Activated CD4-positive, alpha-beta T cell treated with anti-CD3 and anti-CD28 coated beads for 24 hours (primary cell): ENCODE measurements around the gene NUMA1.

ENCODE experiments used
- DNase-seq, 2 donors: peaks; one replicate each; pipeline ENCODE4 v3.0.0-alpha.2; 2020; ENCODE audit warnings: low read depth in 2 of 2

Gene NUMA1, protein sequence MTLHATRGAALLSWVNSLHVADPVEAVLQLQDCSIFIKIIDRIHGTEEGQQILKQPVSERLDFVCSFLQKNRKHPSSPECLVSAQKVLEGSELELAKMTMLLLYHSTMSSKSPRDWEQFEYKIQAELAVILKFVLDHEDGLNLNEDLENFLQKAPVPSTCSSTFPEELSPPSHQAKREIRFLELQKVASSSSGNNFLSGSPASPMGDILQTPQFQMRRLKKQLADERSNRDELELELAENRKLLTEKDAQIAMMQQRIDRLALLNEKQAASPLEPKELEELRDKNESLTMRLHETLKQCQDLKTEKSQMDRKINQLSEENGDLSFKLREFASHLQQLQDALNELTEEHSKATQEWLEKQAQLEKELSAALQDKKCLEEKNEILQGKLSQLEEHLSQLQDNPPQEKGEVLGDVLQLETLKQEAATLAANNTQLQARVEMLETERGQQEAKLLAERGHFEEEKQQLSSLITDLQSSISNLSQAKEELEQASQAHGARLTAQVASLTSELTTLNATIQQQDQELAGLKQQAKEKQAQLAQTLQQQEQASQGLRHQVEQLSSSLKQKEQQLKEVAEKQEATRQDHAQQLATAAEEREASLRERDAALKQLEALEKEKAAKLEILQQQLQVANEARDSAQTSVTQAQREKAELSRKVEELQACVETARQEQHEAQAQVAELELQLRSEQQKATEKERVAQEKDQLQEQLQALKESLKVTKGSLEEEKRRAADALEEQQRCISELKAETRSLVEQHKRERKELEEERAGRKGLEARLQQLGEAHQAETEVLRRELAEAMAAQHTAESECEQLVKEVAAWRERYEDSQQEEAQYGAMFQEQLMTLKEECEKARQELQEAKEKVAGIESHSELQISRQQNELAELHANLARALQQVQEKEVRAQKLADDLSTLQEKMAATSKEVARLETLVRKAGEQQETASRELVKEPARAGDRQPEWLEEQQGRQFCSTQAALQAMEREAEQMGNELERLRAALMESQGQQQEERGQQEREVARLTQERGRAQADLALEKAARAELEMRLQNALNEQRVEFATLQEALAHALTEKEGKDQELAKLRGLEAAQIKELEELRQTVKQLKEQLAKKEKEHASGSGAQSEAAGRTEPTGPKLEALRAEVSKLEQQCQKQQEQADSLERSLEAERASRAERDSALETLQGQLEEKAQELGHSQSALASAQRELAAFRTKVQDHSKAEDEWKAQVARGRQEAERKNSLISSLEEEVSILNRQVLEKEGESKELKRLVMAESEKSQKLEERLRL (N-terminal part only)

DNA sequence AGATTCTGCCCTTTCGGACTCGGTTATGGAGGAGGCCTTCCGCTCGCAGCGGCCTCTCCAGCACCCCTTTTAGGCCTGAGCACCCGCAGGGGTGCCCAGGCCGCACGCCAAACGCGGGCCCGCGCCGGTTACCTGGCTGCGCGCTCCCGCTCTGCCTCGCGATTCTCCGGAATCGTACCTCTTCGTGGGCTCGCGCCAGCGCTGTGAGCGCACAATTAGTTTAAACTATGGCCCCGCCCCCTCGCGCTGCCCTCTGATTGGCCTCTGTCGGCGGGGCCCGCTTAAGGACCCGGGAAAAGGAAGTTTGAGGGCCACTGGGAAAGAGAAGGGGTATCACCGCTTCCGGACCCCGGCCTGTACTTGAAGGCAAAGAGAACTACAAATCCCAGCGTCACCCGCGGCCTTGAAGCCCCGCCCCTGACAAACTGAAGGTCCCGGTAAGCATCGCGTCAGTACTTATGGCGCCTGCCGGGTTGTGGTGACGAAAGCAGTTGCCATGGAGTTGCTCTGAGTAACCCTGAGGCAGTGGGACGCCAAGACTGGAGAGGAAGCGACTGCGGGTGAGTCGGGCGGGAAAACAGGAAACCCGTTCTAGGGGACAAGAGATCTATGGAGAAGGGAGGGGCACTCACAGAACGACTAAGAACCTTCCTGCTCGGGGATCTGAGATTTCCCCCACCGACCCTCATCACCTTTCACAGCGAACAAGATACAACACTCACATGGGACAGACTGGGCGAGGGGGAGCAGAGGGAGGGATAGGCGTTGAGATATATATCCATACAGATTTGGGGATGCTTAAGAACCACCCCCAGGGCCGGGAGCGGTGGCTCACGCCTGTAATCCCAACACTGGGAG, at the start of gene NUMA1, which contains the start of gene LRRC51:
NUMA1 (minus strand) TSS at position 217 of the 858 bp plus-strand sequence. CDS start 44,599 bp downstream, outside the sequence.
LRRC51 (plus strand) TSS at position 525 of the 858 bp plus-strand sequence. CDS start 8,234 bp downstream, outside the sequence.
- peak; percentile 97 to 98 for DNase-seq

GRCh38 chr11:72129381-72129780, 49.0 kb upstream of the NUMA1 start:
- no peak for DNase-seq

DNA sequence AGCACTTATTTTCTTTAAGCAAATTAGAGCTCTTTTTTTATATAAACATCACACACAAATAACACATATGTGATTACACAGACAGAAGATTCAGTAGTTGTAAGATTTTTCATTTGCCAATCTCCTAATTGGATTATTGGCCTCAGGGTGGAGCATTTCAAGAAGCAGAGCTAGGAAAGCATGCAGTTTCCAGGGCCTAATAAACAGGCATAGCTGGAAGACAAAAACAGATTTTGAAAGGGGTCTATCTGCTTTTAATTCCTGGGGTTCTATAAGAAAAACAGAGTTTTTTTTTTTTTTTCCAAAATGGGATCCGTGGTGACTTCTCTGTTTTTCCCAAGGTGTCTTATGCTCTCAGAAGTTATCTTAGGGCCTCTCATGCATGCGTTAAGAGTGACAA, 47.6 kb upstream of the NUMA1 start:
- no peak for DNase-seq

- no peak for DNase-seq
These were observed 45.6 kb upstream of the NUMA1 start for GRCh38 chr11:72125956-72126355.

DNA sequence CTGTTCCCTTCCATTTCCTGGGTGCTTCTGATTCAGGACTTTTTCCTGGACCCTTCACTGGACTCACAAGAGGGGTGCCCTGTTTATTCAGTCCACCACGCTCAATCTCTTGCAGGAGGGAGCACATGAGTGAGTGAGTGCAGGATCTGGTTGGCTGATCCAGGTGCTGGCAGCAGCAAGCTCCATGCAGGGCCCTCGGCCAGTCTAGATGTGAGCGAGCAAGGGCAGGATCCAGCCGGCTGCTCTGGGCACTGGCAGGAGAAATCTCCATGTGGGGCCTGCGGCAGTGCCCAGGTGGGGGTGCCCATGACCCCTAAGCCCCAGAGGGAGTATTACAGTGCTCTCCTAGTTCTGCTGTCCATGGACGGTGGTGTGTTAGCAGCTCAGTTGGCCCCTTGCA, 43.7 kb upstream of the NUMA1 start:
- no peak for DNase-seq

DNA sequence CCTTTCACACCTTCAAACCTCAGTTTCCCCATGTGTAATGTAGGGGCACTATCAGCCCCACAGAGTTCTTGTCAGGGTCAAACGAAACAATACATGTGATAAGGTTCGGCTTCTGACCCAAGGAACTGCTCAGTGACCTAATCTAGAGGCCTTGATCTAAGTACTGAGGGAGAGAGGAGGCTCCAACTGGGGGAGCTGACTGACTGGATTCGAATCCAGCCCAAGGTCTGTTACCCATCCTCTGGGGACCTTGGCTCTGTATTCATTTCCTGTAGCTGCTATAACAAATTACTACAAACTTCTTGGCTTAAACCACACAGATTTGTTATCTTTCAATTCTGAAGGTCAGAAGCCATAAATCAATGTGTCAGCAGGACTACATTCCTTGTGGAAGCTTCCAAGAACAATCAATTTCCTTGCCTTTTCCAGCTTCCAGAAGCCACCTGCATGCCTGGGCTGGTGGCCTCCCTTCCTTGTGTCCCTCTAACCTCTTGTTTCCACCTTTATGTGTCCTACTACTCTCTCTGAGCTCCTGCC, 42.8 kb upstream of the NUMA1 start:
- no peak for DNase-seq

DNA sequence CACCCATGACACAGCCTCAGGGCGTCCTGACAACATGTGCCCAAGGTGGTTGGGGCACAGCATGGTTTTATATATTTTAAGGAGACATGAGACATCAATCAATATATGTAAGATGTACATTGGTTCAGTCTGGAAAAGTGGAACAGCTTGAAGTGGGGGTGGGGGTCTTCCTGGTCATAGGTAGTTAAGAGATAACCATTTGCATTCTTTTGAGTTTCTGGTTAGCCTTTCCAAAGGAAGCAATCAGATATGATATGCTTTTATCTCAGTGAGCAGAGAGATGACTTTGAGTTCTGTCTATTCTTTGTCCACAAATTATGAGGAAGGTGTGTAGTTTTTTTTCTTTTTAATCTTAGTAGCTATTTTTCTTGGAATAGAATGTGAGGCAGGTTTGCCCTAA, 42.3 kb upstream of the NUMA1 start:
- DNase-seq, result no peak

- no peak for DNase-seq
These were observed 40.6 kb upstream of the NUMA1 start for GRCh38 chr11:72120930-72121329.

GRCh38 chr11:72119198-72119597, 38.9 kb upstream of the NUMA1 start:
- DNase-seq, result no peak

DNA sequence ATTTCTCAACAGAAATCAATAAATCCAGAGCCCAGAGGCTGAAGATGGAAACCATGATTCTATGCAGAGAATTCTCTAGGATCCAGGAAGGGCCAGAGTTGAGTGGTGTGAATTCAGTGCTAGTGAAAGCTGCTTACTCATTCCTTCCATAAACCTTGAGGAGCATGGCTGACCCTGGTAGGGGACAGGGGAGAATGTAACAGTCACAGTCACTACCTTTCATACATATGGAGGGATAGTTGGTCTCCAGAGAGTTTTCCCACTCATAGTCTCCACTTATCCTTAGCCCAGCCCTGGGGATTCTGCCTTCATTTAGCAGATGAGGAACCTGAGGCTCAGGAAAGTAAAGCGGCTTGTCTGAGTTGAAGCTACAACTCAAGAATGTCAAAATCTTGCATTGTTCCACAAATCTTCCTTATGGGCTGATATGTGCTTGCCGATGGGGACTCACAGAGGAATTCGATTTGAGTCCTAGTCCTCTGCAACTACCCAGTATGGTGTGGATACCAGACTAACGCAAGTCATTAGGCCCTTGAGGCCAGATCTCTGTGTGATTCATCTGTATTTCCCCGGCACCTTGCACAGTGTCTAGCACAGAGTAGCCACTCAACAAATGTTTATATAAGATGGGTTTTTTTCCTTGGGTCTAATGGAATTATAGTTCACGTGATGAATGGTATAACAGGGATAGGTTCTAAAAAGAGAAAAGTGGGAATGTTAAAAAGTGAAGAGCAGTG, 35.8 kb upstream of the NUMA1 start:
- DNase-seq, result no peak

DNA sequence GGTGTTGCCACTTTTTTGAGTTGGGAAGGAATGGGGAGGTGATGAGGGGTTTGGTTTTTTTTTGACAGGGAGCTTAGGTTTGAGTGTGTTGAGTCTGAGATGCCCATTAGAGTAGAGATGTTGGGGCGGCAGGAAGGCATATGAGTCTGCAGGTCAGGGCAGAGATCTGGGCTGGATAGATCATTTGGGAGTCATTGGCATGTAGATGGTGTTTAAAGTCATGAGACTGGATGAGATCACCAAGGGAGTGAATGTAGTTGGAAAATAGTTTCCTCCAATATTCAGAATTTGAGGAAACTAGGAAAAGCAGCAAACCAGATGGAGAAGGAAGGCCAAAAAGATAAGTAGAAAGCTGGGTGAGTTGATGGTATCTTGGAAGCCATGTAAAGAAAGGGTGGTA, 34.2 kb upstream of the NUMA1 start:
- no peak for DNase-seq

GRCh38 chr11:72112978-72113808, 32.9 kb upstream of the NUMA1 start:
- DNase-seq, result no peak

DNA sequence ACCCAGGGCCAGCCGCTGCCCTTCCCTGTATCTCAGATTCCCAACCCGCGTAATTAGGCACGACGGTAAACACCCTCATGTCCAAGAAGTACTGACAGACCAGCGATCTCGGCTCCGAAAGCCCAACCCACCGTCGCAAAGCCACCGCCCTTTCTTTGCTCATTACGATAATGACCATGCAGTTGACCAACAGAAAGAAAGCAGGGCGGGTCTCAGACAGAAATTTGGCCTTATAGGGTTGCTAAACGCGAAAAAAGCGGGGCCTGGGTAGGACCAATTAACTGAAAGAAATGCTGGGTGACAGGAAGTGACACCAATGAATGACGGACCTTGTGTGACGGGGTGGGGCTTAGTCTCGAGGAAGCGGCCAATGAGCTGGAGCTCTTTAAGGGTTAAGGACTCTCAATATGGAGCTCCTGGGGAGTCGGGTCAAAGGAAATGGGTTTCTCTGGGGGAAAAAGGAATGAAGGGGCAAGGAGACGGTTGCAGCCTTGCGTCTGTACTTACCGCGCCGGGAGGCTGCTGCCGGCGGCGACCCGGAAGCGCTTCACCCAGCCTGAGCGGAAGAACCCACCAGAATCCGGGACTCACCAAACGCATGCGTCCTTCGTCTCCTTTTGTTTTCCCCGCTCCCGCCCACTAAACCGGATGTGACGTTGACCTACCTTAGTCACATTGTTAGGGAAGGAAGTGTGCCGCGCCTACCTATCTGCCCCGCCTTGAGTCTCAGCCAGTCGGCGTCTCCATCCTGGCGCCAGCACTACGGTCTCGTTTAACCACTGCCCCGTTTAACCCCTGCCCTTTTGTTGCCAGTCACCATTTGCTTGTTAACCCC, 32.0 kb upstream of the NUMA1 start, which contains the start of gene ANAPC15:
ANAPC15 (minus strand) TSS at position 553 of the 835 bp plus-strand sequence. CDS start 1,419 bp downstream, outside the sequence.
- peak; percentile 96 to 99 for DNase-seq

- DNase-seq, result no peak
These were observed 31.2 kb upstream of the NUMA1 start for GRCh38 chr11:72111300-72112142.

GRCh38 chr11:72105888-72106287, 25.5 kb upstream of the NUMA1 start, which contains the start of gene TOMT:
TOMT (plus strand) TSS chr11:72105924; CDS start chr11:72105952, 28 bp downstream.
- DNase-seq, result no peak

DNA sequence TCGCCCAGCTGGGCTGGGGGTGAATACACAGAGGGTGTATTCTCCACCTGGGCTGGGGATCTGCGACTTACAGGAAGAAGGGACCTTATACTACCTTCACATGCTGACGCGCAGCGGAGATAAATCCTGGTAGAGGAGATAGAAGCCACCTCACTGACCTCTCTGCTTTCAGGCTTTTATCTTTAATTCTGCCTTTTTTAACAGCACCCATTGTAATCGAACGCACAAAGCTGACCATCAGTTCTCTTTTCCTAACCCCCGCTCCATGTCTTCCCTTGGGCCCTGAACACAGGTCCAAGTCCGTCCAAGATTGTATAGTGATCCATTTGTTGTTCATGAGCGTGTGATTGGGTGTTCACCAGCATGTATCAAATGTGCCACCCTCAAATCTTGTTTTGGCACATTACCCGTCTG, 23.4 kb upstream of the NUMA1 start:
- no peak for DNase-seq
